DOHH2 (cell line): ENCODE data around the gene TREX2.

Experiments used
- H3F3A ChIP-seq: fragments of 200-600 bp; sonication (generic), shearing (Covaris generic); 2 replicates; pipeline ENCODE4 v1.6.0; 2016; ENCODE audit warnings: antibody characterized with exemption, mild to moderate bottlenecking; ENCODE audit not compliant: control insufficient read depth, insufficient read depth
- H3K27ac ChIP-seq: fragments of 200-600 bp; sonication (generic); 2 replicates; pipeline ENCODE4 v1.5.1; 2014; ENCODE audit warnings: low read depth, mild to moderate bottlenecking, low read length, moderate library complexity
- H3K27me3 ChIP-seq: fragments of 200-600 bp; sonication (generic); 2 replicates; pipeline ENCODE4 v1.6.1; 2014; ENCODE audit warnings: mild to moderate bottlenecking, low read length, mixed read lengths; ENCODE audit not compliant: control insufficient read depth
- H3K36me3 ChIP-seq: fragments of 200-600 bp; sonication (generic); 2 replicates; pipeline ENCODE4 v1.6.1; 2014; ENCODE audit warnings: mild to moderate bottlenecking, low read length, moderate library complexity, mixed read lengths; ENCODE audit not compliant: control insufficient read depth
- H3K4me1 ChIP-seq: fragments of 200-600 bp; sonication (generic); 2 replicates; pipeline ENCODE4 v1.6.1; 2014; ENCODE audit warnings: mild to moderate bottlenecking, low read length, mixed read lengths; ENCODE audit not compliant: control insufficient read depth
- H3K4me2 ChIP-seq: fragments of 200-600 bp; sonication (generic); 2 replicates; pipeline ENCODE4 v1.6.0; 2014; ENCODE audit warnings: mild to moderate bottlenecking, low read length, moderate library complexity
- H3K4me3 ChIP-seq: fragments of 200-600 bp; sonication (generic); 2 replicates; pipeline ENCODE4 v1.5.1; 2014; ENCODE audit warnings: mild to moderate bottlenecking, low read length, mixed read lengths
- H3K79me2 ChIP-seq: fragments of 200-600 bp; sonication (generic); 2 replicates; pipeline ENCODE4 v1.6.1; 2014; ENCODE audit warnings: mild to moderate bottlenecking, low read length, mixed read lengths; ENCODE audit not compliant: control insufficient read depth
- H3K9me2 ChIP-seq: fragments of 200-600 bp; sonication (generic); replicated peaks from 2 replicates; pipeline ENCODE4 v1.6.1; 2014; ENCODE audit warnings: mild to moderate bottlenecking, low read length, mixed read lengths; ENCODE audit not compliant: control insufficient read depth
- H3K9me3 ChIP-seq: fragments of 200-600 bp; sonication (generic); 2 replicates; pipeline ENCODE4 v1.6.1; 2014; ENCODE audit warnings: antibody characterized with exemption, low read length, mixed read lengths; ENCODE audit not compliant: control insufficient read depth, insufficient read depth
- H4K20me1 ChIP-seq: fragments of 200-600 bp; sonication (generic); 2 replicates; pipeline ENCODE4 v1.6.0; 2014; ENCODE audit warnings: low read depth, mild to moderate bottlenecking, antibody characterized with exemption, low read length, moderate library complexity; ENCODE audit not compliant: control insufficient read depth, insufficient read depth
- EZH2phosphoT487 ChIP-seq: fragments of 200-600 bp; sonication (generic); IDR thresholded peaks from 2 replicates; pipeline ENCODE4 v1.6.1; 2017; ENCODE audit warnings: borderline replicate concordance, mild to moderate bottlenecking, antibody characterized with exemption, low read length, moderate library complexity, mixed read lengths
- TF ChIP-seq, protein P1 (sequence below): fragments of 200-600 bp; sonication (generic); IDR thresholded peaks from one replicate; pipeline ENCODE4 v1.5.1; 2014; ENCODE audit warnings: antibody characterized with exemption, mild to moderate bottlenecking, low read depth, low read length; ENCODE audit not compliant: poor library complexity, severe bottlenecking

The TREX2 gene

DNA sequence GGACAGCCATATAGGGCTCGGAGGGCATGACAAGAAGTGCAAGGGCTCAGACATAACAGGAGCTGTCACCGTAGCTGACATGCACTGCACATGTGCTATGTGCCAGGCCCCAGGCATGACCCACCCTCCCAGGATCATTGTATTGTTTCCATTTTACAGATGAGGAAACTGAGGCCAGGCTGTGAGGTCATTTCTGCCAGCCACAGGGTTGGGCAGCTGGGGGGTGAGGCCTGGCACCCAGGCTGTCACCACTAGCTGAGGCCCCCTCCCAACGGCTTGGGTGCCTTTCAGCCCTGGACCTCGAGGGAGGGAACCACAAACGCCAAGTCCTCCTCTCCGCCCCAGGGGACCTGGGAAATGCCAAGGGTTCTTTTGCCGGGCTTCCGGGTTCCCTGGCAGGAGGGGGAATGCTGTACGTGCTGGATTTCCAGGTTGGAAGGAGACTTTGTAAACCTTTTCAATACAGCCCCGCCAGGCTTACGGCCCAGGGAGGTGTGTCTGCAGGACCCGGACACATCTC is 12.6 kb downstream of the TREX2 start:
- Histone ChIP-seq H3F3A (no peaks in the 10 kb centered on the region), H3K27me3 (no peaks in the 10 kb centered on the region), H3K4me1 (no peaks in the 10 kb centered on the region), H3K4me3 (no peak overlapping the region), H3K36me3 (no peaks in the 10 kb centered on the region), H3K9me3 (no peaks in the 10 kb centered on the region), H3K27ac (no peak overlapping the region), H3K79me2 (no peaks in the 10 kb centered on the region), H3K4me2 (no peak overlapping the region), H4K20me1 (no peaks in the 10 kb centered on the region), H3K9me2 (no peaks in the 10 kb centered on the region)
- TF ChIP-seq, protein P1, sequence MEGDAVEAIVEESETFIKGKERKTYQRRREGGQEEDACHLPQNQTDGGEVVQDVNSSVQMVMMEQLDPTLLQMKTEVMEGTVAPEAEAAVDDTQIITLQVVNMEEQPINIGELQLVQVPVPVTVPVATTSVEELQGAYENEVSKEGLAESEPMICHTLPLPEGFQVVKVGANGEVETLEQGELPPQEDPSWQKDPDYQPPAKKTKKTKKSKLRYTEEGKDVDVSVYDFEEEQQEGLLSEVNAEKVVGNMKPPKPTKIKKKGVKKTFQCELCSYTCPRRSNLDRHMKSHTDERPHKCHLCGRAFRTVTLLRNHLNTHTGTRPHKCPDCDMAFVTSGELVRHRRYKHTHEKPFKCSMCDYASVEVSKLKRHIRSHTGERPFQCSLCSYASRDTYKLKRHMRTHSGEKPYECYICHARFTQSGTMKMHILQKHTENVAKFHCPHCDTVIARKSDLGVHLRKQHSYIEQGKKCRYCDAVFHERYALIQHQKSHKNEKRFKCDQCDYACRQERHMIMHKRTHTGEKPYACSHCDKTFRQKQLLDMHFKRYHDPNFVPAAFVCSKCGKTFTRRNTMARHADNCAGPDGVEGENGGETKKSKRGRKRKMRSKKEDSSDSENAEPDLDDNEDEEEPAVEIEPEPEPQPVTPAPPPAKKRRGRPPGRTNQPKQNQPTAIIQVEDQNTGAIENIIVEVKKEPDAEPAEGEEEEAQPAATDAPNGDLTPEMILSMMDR: no peak
- TF ChIP-seq EZH2phosphoT487: no peak

DNA sequence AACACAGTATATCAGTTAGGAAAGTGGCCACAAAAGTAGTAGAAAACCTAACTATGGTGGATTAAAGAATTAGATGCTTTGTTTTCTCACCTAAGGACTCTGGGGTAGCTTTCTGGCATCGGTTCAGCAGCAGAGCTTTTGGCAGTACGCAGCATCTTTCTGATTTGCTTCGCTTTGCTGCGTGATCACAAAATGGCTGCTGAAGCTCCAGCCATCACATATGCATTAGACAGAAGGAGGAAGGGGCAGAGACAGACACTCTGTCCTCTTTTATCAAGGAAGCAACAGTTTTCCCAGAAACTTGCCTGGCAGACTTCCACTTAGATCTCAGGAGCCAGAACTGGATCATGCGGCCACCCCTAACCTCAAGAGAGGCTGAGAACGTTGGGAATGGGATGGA is 15.1 kb downstream of the TREX2 start:
- Histone ChIP-seq H3K9me2 (no peaks in the 10 kb centered on the region), H3K4me2 (no peak overlapping the region), H3K4me3 (no peak overlapping the region), H3K79me2 (no peaks in the 10 kb centered on the region), H3K36me3 (no peaks in the 10 kb centered on the region), H3F3A (no peaks in the 10 kb centered on the region), H3K9me3 (no peaks in the 10 kb centered on the region), H3K27me3 (no peaks in the 10 kb centered on the region), H3K4me1 (no peaks in the 10 kb centered on the region), H4K20me1 (no peaks in the 10 kb centered on the region), H3K27ac (no peak overlapping the region)
- TF ChIP-seq EZH2phosphoT487: no peak
- TF ChIP-seq, protein P1: no peak

DNA sequence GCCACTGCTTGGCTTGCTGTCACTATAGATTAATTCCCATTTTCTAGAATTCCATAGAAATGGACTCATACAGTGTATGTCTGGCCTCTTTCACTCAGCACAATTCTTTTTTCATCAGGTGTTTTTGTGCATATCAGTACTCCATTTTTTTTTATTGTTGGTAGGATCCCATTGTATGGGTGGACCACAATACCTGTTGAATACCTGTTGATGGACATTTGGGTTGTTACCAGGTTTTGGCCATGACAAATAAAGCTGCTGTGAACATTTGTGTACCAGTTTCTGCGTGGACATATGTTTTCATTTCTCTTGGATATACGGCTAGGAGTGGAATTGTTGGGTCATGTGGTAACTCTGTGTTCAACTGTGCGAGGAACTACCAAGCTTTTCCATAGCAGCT is 19.7 kb downstream of the TREX2 start:
- no peak overlapping the region for H3K4me3 ChIP-seq
- no peaks in the 10 kb centered on the region for H3K9me3 ChIP-seq
- H3K4me2 ChIP-seq: no peak overlapping the region
- H3F3A ChIP-seq: no peaks in the 10 kb centered on the region
- H3K36me3 ChIP-seq: no peaks in the 10 kb centered on the region
- no peaks in the 10 kb centered on the region for H3K4me1 ChIP-seq
- H3K79me2 ChIP-seq: no peaks in the 10 kb centered on the region
- H3K27ac ChIP-seq: no peak overlapping the region
- no peaks in the 10 kb centered on the region for H4K20me1 ChIP-seq
- H3K27me3 ChIP-seq: no peaks in the 10 kb centered on the region
- TF ChIP-seq EZH2phosphoT487: no peak
- TF ChIP-seq, protein P1: no peak
- no peaks in the 10 kb centered on the region for H3K9me2 ChIP-seq

DNA sequence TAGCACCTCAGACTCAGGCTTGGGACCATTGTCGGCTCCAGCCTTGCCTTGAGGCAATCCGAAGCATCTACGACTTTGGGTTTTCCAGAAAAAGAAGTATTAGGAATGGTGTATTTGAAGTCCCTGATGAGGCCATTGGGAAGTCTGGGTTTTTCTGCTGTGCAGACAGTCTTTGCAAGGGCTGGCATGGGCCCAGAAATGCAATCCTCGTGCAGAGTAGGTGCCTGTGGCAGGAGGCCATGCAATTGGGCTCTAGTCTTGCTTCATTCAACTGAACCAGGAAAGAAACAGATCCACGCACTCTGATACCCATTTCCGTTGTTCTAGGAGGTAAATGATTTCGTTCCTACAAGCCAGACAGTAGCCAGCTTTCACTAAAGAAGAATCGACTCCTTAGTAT is 22.2 kb downstream of the TREX2 start:
- no peaks in the 10 kb centered on the region for H3K4me1 ChIP-seq
- H3K4me3 ChIP-seq: no peak overlapping the region
- H3K9me2 ChIP-seq: no peaks in the 10 kb centered on the region
- H3K27ac ChIP-seq: no peak overlapping the region
- H3K79me2 ChIP-seq: no peaks in the 10 kb centered on the region
- no peak for TF ChIP-seq EZH2phosphoT487
- TF ChIP-seq, protein P1: no peak
- no peaks in the 10 kb centered on the region for H3K36me3 ChIP-seq
- H3F3A ChIP-seq: no peaks in the 10 kb centered on the region
- H3K27me3 ChIP-seq: no peaks in the 10 kb centered on the region
- no peak overlapping the region for H3K4me2 ChIP-seq
- H4K20me1 ChIP-seq: no peaks in the 10 kb centered on the region
- no peaks in the 10 kb centered on the region for H3K9me3 ChIP-seq
